Liver (tissue), 9 donors: ENCODE measurements around the gene STK17A. TPM values are rescaled to one million over a fixed set of nuclear protein-coding genes. Genes with fewer than 3 reads are reported as not detected.
A peak's percentile ranks its signal among the peaks of the same experiment; 100 is the strongest.

Experiments
- DNase-seq: peaks from one replicate; pipeline ENCODE4 v3.0.0-alpha.2; 2017; ENCODE audit warnings: low spot score
- H3K27ac ChIP-seq, 2 donors: one replicate each; pipeline ENCODE4 v1.7.0; 2013; ENCODE audit warnings: inconsistent platforms in 2 of 2, low read length in 2 of 2, control low read depth in 1 of 2, low read depth in 1 of 2, mild to moderate bottlenecking in 1 of 2
- H3K27me3 ChIP-seq, 4 donors: one replicate each; pipeline versions ENCODE4 v1.6.1 to v1.7.0; 2013; ENCODE audit warnings: low read length in 3 of 4, inconsistent platforms in 1 of 4, mild to moderate bottlenecking in 1 of 4, moderate library complexity in 1 of 4; ENCODE audit not compliant: control insufficient read depth in 4 of 4, insufficient read depth in 4 of 4
- H3K36me3 ChIP-seq, 4 donors: one replicate each; pipeline versions ENCODE4 v1.6.1 to v1.7.0; 2013; ENCODE audit warnings: low read length in 3 of 4, mild to moderate bottlenecking in 3 of 4, low read depth in 1 of 4, moderate library complexity in 1 of 4; ENCODE audit not compliant: control insufficient read depth in 4 of 4, insufficient read depth in 3 of 4
- H3K4me1 ChIP-seq, 4 donors: one replicate each; pipeline versions ENCODE4 v1.6.1 to v1.7.0; 2013; ENCODE audit warnings: low read length in 3 of 4, mild to moderate bottlenecking in 3 of 4, moderate library complexity in 1 of 4; ENCODE audit not compliant: control insufficient read depth in 4 of 4, insufficient read depth in 4 of 4
- H3K4me3 ChIP-seq, 3 donors: one replicate each; pipeline versions ENCODE4 v1.6.1 to v1.7.0; 2013; ENCODE audit warnings: low read length in 3 of 3, control low read depth in 1 of 3, low read depth in 1 of 3, mild to moderate bottlenecking in 1 of 3
- H3K9ac ChIP-seq, 2 donors: one replicate each; pipeline ENCODE4 v1.7.0; 2013; ENCODE audit warnings: low read length in 2 of 2, mild to moderate bottlenecking in 2 of 2, moderate library complexity in 2 of 2, control low read depth in 1 of 2, low read depth in 1 of 2
- H3K9me3 ChIP-seq, 4 donors: one replicate each; pipeline versions ENCODE4 v1.6.1 to v1.7.0; 2013; ENCODE audit warnings: low read length in 3 of 4; ENCODE audit not compliant: control insufficient read depth in 4 of 4
- FOXA1 ChIP-seq: IDR thresholded peaks from 2 replicates; pipeline ENCODE4 v1.6.1; 2016; ENCODE audit warnings: antibody characterized with exemption
- FOXA2 ChIP-seq: IDR thresholded peaks from 2 replicates; pipeline ENCODE4 v1.6.1; 2016; ENCODE audit warnings: antibody characterized with exemption
- GABPA ChIP-seq, 2 donors: IDR thresholded peaks in 1 of 2; conservative IDR thresholded peaks in 1 of 2; 2 replicates each; pipeline ENCODE4 v1.6.1; 2016; ENCODE audit warnings: antibody characterized with exemption in 2 of 2, mild to moderate bottlenecking in 1 of 2, moderate library complexity in 1 of 2
- HNF4G ChIP-seq: IDR thresholded peaks from 2 replicates; pipeline ENCODE4 v1.6.1; 2016; ENCODE audit warnings: antibody characterized with exemption
- RAD21 ChIP-seq, 2 donors: IDR thresholded peaks; 2 replicates each; pipeline ENCODE4 v1.6.1; 2016; ENCODE audit warnings: antibody characterized with exemption in 2 of 2, mild to moderate bottlenecking in 2 of 2
- RXRA ChIP-seq, 2 donors: IDR thresholded peaks; 2 replicates each; pipeline ENCODE4 v1.6.1; 2017 to 2018; ENCODE audit warnings: antibody characterized with exemption in 2 of 2, mild to moderate bottlenecking in 1 of 2
- SP1 ChIP-seq: IDR thresholded peaks from 2 replicates; pipeline ENCODE4 v1.6.1; 2018; ENCODE audit warnings: antibody characterized with exemption, mild to moderate bottlenecking
- YY1 ChIP-seq: IDR thresholded peaks from 2 replicates; pipeline ENCODE4 v1.6.1; 2016; ENCODE audit warnings: antibody characterized with exemption, mild to moderate bottlenecking
- WGBS: extraction: QIAGEN DNeasy Blood & Tissue Kit; methylation state at CpG from one replicate; pipeline ENCODE4 v1.1.7; 2013; 5-methylcytosine and 5-hydroxymethylcytosine counted together
- polyA plus RNA-seq, 2 donors: library from polyadenylated mRNA; stranded (reverse) in 1 of 2; unstranded in 1 of 2; fragments of 200-250 nt in 1 of 2; fragments of >200 nt in 1 of 2; fragmentation: Nextera tagmentation in 1 of 2; extraction: Ambion mirVana in 1 of 2; gene quantifications; one replicate each; pipeline versions ENCODE4 v1.2.1 to v1.2.3, GENCODE V29; 2013 to 2015
- total RNA-seq, 2 donors: library from RNA; depleted of rRNA; stranded (reverse); fragments of >200 nt; gene quantifications; one replicate each; pipeline ENCODE4 v1.2.3, GENCODE V29; 2014
- TF ChIP-seq, protein P1 (sequence below): IDR thresholded peaks from 2 replicates; pipeline ENCODE4 v1.6.1; 2016; ENCODE audit warnings: antibody characterized with exemption
- TF ChIP-seq, protein P2 (sequence below): fragments of 150-350 bp; IDR thresholded peaks from 2 replicates; pipeline ENCODE4 v1.5.1; 2017; ENCODE audit warnings: improper control_type of control experiment, low read depth, low read length; ENCODE audit not compliant: missing input control
- donor health status: healthy.
- donor health status: healthy.
- donor health status: healthy.
- donor health status: healthy.
- donor health status: healthy.

Gene STK17A
- total and polyA plus RNA-seq, 4 donors: 3.0 to 18.2 (median 7.2) TPM

DNA sequence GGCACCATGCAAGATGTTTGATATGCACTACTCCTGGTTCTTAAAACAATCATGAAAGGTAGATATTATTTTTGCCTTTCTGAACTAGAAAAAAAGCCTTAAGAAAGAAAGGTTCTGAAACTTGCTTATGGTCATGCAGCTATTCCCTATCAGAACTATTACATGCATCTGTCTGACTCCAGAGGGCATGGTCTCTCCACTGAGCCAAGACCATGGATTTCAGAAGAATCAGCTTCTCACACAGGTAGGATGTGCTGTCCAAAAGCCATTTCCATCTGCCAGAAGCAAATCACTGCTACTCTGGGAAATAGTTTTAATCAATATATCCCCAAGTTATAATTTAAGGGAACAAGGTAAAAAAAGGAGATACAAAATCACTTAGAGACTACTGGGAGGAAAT is 69.5 kb downstream of the STK17A start:
- Histone ChIP-seq H3K27ac (peak overlapping the region in 1 of 2 donors; percentile 3), H3K9ac (no peak overlapping the region), H3K4me3 (no peak overlapping the region), H3K36me3 (no peaks in the 10 kb centered on the region), H3K27me3 (no peaks in the 10 kb centered on the region), H3K9me3 (no peaks in the 10 kb centered on the region), H3K4me1 (peaks cover 0 to 5% (median under 1%) of the 10 kb centered on the region in 4 donors)
- no peak for DNase-seq
- TF ChIP-seq, protein P1, sequence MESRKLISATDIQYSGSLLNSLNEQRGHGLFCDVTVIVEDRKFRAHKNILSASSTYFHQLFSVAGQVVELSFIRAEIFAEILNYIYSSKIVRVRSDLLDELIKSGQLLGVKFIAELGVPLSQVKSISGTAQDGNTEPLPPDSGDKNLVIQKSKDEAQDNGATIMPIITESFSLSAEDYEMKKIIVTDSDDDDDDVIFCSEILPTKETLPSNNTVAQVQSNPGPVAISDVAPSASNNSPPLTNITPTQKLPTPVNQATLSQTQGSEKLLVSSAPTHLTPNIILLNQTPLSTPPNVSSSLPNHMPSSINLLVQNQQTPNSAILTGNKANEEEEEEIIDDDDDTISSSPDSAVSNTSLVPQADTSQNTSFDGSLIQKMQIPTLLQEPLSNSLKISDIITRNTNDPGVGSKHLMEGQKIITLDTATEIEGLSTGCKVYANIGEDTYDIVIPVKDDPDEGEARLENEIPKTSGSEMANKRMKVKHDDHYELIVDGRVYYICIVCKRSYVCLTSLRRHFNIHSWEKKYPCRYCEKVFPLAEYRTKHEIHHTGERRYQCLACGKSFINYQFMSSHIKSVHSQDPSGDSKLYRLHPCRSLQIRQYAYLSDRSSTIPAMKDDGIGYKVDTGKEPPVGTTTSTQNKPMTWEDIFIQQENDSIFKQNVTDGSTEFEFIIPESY: no peak
- TF ChIP-seq FOXA2 (no peak), RXRA (IDR thresholded peaks at IDR 0.05) (no peak), GABPA (IDR thresholded peaks at IDR 0.05 in 1 of 2, conservative IDR thresholded peaks at IDR 0.05 in 1 of 2) (no peak)

DNA sequence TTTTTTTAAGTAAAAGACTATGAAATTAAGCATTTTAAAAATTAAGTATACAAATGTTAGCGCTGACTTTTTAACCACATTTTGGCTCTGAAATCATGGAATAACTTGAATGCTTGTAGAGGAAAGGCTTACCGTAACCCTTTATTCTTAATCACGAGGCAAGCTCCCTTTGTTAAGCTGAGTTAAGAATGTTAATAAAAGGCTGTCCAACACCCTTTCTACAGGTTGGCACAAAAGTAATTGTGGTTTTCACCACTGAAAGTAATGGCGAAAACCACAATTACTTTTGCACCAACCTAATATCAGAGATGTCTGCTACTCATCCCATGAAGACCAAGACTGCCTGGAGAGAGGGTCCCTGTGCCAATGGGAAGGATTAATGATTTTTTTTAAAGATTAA is 70.6 kb downstream of the STK17A start:
- H3K27ac ChIP-seq: no peak overlapping the region
- no peak overlapping the region for H3K9ac ChIP-seq

More for the DNA sequence above, 70.6 kb downstream of the STK17A start:
- DNase-seq: no peak
- no peak for TF ChIP-seq GABPA (IDR thresholded peaks at IDR 0.05 in 1 of 2, conservative IDR thresholded peaks at IDR 0.05 in 1 of 2)
- no peak for TF ChIP-seq RAD21 (IDR thresholded peaks at IDR 0.05)
- no peak for TF ChIP-seq FOXA1
- TF ChIP-seq RXRA (IDR thresholded peaks at IDR 0.05): no peak
- no peak for TF ChIP-seq SP1
- TF ChIP-seq HNF4G: no peak
- TF ChIP-seq, protein P2, sequence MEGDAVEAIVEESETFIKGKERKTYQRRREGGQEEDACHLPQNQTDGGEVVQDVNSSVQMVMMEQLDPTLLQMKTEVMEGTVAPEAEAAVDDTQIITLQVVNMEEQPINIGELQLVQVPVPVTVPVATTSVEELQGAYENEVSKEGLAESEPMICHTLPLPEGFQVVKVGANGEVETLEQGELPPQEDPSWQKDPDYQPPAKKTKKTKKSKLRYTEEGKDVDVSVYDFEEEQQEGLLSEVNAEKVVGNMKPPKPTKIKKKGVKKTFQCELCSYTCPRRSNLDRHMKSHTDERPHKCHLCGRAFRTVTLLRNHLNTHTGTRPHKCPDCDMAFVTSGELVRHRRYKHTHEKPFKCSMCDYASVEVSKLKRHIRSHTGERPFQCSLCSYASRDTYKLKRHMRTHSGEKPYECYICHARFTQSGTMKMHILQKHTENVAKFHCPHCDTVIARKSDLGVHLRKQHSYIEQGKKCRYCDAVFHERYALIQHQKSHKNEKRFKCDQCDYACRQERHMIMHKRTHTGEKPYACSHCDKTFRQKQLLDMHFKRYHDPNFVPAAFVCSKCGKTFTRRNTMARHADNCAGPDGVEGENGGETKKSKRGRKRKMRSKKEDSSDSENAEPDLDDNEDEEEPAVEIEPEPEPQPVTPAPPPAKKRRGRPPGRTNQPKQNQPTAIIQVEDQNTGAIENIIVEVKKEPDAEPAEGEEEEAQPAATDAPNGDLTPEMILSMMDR: no peak
- TF ChIP-seq, protein P1: no peak
- TF ChIP-seq YY1: no peak
- 93% methylated on average over 4 of the region's 4 CpGs for WGBS
- Histone ChIP-seq H3K36me3 (no peaks in the 10 kb centered on the region), H3K27me3 (no peaks in the 10 kb centered on the region), H3K4me1 (peaks cover 0 to 7% (median under 1%) of the 10 kb centered on the region in 4 donors), H3K9me3 (no peaks in the 10 kb centered on the region), H3K4me3 (no peak overlapping the region)
